ENCODE data around the gene FGFBP2.

FGFBP2 gene

GRCh38 chr4:15963001-15963451 is at the start of gene FGFBP2:
TSS of gene FGFBP2 (minus strand) at chr4:15963175. CDS start at chr4:15963129, 46 bp downstream.
- DNase-seq (ENCODE audit: low spot score): peak; percentile 63

GRCh38 chr4:16011173-16011572 is 48.2 kb upstream of the FGFBP2 start:
- no peak for DNase-seq (ENCODE audit: low spot score)

GRCh38 chr4:16009153-16009552 is 46.2 kb upstream of the FGFBP2 start:
- no peak for DNase-seq (ENCODE audit: low spot score)

GRCh38 chr4:16007471-16008095 is 44.6 kb upstream of the FGFBP2 start:
- no peak for DNase-seq (ENCODE audit: low spot score)

GRCh38 chr4:16006771-16007446 is 43.9 kb upstream of the FGFBP2 start:
- DNase-seq (ENCODE audit: low spot score): no peak

- no peak for DNase-seq (ENCODE audit: low spot score)
Measured at GRCh38 chr4:16005676-16006075, 42.7 kb upstream of the FGFBP2 start.

- peak; percentile 85 for DNase-seq (ENCODE audit: low spot score)
Measured at GRCh38 chr4:16001484-16001858, 38.5 kb upstream of the FGFBP2 start.

GRCh38 chr4:16000708-16001483 is 37.9 kb upstream of the FGFBP2 start:
- DNase-seq (ENCODE audit: low spot score): no peak

GRCh38 chr4:15996773-15997172 is 33.8 kb upstream of the FGFBP2 start:
- DNase-seq (ENCODE audit: low spot score): peak; percentile 14

- DNase-seq (ENCODE audit: low spot score): no peak
Measured at GRCh38 chr4:15995826-15996225, 32.9 kb upstream of the FGFBP2 start.

GRCh38 chr4:15992167-15992485 is 29.2 kb upstream of the FGFBP2 start:
- no peak for DNase-seq (ENCODE audit: low spot score)

GRCh38 chr4:15990570-15991285 is 27.8 kb upstream of the FGFBP2 start:
- DNase-seq (ENCODE audit: low spot score): no peak

GRCh38 chr4:15989424-15989823 is 26.4 kb upstream of the FGFBP2 start:
- DNase-seq (ENCODE audit: low spot score): no peak

GRCh38 chr4:15988222-15988621 is 25.2 kb upstream of the FGFBP2 start:
- no peak for DNase-seq (ENCODE audit: low spot score)

GRCh38 chr4:15986907-15987306 is 23.9 kb upstream of the FGFBP2 start:
- DNase-seq (ENCODE audit: low spot score): no peak

GRCh38 chr4:15983610-15984009 is 20.6 kb upstream of the FGFBP2 start:
- DNase-seq (ENCODE audit: low spot score): no peak

GRCh38 chr4:15982842-15983524 is 20.0 kb upstream of the FGFBP2 start:
- DNase-seq (ENCODE audit: low spot score): no peak

GRCh38 chr4:15976456-15977447 is 13.8 kb upstream of the FGFBP2 start:
- peak; percentile 10 for DNase-seq (ENCODE audit: low spot score)

- DNase-seq (ENCODE audit: low spot score): no peak
Measured at GRCh38 chr4:15971068-15971801, 8.3 kb upstream of the FGFBP2 start.
